Peyer's patch (tissue), 4 donors: Measurements from ENCODE around the gene HS6ST3. TPM values are rescaled to one million over a fixed set of nuclear protein-coding genes. Genes with fewer than 3 reads are reported as not detected.

Experiments used
- DNase-seq, 3 donors: peaks; one replicate each; pipeline ENCODE4 v3.0.0-alpha.2; 2017 to 2019
- H3K27ac ChIP-seq, 4 donors: fragments of 200-600 bp; sonication (generic); one replicate each; pipeline ENCODE4 v1.5.1; 2016 to 2019
- H3K27me3 ChIP-seq, 2 donors: fragments of 200-600 bp; sonication (generic); one replicate each; pipeline ENCODE4 v1.5.1; 2019
- H3K36me3 ChIP-seq, 3 donors: fragments of 200-600 bp; sonication (generic); one replicate each; pipeline ENCODE4 v1.5.1; 2016 to 2019
- H3K4me1 ChIP-seq, 4 donors: fragments of 200-600 bp; sonication (generic); one replicate each; pipeline ENCODE4 v1.5.1; 2016 to 2019
- H3K4me3 ChIP-seq, 4 donors: fragments of 200-600 bp; sonication (generic); 1 replicate in 3 of 4; 2 replicates in 1 of 4; pipeline ENCODE4 v1.5.1; 2016 to 2019; ENCODE audit warnings: mild to moderate bottlenecking in 1 of 4
- H3K9me3 ChIP-seq, 4 donors: fragments of 200-600 bp; sonication (generic); one replicate each; pipeline ENCODE4 v1.5.1; 2016 to 2019; ENCODE audit warnings: mild to moderate bottlenecking in 1 of 4
- POLR2A ChIP-seq, 2 donors: fragments of 450-650 bp; IDR thresholded peaks; one replicate each; pipeline ENCODE4 v1.5.1; 2017; ENCODE audit warnings: antibody characterized with exemption in 2 of 2, mild to moderate bottlenecking in 2 of 2, moderate library complexity in 2 of 2
- total RNA-seq, 4 donors: library from RNA; depleted of rRNA; stranded (reverse); fragments of >200 nt; gene quantifications; one replicate each; pipeline ENCODE4 v1.1.0, GENCODE V29; 2016
- TF ChIP-seq, protein P1 (sequence below), 6 experiments: fragments of 450-650 bp in 4 of 6; fragments of 200-600 bp in 2 of 6; sonication (generic) in 1 of 6; IDR thresholded peaks; one replicate each; pipeline ENCODE4 v1.5.1; 2017 to 2019; ENCODE audit warnings: antibody characterized with exemption in 6 of 6, mild to moderate bottlenecking in 3 of 6, moderate library complexity in 1 of 6

Gene HS6ST3
- total RNA-seq, 4 donors from 2014 or later, result 0.09 TPM; not detected in 3

DNA sequence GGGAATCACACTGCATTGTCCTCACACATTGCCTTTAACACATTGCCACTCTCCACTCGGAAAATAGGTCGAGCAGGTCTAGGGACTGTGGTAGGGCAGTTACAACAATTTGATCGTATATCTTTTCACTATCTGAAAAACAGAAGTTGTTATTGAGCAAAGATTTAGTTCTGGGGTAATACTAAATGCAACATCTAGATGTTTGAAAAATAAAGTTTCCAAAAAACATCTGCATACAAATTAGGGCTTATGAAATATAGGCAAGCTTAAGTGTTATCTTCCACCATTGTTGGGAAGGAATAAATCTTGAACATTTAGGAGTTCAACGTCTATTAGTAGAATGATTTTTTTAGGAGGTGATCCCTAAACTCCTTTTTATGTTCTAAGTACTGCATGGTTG lies 768 bp upstream of the HS6ST3 start:
- H3K36me3 ChIP-seq, result no peaks in the 10 kb centered on the region
- no peaks in the 10 kb centered on the region for H3K9me3 ChIP-seq
- no peak for DNase-seq
- peaks cover 0 to 9% of the 10 kb centered on the region in 2 donors for H3K27me3 ChIP-seq
- TF ChIP-seq, protein P1, sequence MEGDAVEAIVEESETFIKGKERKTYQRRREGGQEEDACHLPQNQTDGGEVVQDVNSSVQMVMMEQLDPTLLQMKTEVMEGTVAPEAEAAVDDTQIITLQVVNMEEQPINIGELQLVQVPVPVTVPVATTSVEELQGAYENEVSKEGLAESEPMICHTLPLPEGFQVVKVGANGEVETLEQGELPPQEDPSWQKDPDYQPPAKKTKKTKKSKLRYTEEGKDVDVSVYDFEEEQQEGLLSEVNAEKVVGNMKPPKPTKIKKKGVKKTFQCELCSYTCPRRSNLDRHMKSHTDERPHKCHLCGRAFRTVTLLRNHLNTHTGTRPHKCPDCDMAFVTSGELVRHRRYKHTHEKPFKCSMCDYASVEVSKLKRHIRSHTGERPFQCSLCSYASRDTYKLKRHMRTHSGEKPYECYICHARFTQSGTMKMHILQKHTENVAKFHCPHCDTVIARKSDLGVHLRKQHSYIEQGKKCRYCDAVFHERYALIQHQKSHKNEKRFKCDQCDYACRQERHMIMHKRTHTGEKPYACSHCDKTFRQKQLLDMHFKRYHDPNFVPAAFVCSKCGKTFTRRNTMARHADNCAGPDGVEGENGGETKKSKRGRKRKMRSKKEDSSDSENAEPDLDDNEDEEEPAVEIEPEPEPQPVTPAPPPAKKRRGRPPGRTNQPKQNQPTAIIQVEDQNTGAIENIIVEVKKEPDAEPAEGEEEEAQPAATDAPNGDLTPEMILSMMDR (IDR thresholded peaks at IDR 0.05), result no peak
- TF ChIP-seq POLR2A (IDR thresholded peaks at IDR 0.05), result no peak
- H3K4me1 ChIP-seq, result peaks cover 0 to 13% (median 0%) of the 10 kb centered on the region in 4 donors
- H3K4me3 ChIP-seq, result no peak overlapping the region
- H3K27ac ChIP-seq, result no peak overlapping the region

DNA sequence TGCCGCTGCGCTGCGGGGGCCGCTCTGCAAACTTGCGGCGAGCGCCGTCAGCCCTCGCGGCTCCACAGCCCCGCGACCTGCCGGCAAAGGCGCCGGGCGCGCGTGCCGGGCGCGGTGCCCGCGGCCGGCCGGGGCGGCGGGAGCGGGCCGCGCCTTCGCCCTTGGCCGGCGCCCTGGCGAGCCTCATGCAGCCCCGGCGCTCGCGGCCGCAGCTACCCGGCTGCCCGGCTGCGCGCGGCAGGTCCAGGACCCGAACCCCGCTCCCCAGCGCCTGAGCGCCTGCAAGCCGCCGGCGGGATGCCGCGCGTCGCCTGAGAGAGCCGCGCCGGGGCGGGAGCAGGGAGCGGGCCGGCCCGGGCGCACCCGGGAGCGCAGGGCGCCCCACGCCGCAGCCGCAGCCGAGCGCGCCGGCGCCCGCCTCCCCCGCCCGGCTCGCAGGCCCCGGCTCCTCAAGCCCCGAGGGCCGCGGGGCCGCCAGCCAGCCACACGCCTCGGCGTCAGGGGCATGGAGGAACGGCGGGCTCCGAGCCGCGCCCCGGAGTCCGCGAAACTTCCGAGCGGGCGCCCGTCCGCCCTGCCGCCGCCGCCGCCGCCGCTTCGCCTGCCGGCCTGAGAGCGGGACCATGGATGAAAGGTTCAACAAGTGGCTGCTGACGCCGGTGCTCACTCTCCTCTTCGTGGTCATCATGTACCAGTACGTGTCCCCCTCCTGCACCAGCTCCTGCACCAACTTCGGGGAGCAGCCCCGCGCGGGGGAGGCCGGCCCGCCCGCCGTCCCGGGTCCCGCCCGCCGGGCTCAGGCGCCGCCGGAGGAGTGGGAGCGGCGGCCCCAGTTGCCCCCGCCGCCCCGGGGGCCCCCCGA lies 564 bp downstream of the HS6ST3 start:
- no peaks in the 10 kb centered on the region for H3K36me3 ChIP-seq
- no peaks in the 10 kb centered on the region for H3K9me3 ChIP-seq
- H3K27me3 ChIP-seq, result peaks cover 0 to 9% of the 10 kb centered on the region in 2 donors
- DNase-seq, result no peak
- H3K4me1 ChIP-seq, result peaks cover 0 to 13% (median 0%) of the 10 kb centered on the region in 4 donors
- H3K27ac ChIP-seq, result no peak overlapping the region
- peak overlapping the region in 3 of 4 donors; percentile 24 to 49 (median 46) for H3K4me3 ChIP-seq
- TF ChIP-seq, protein P1 (IDR thresholded peaks at IDR 0.05), result no peak
- no peak for TF ChIP-seq POLR2A (IDR thresholded peaks at IDR 0.05)

DNA sequence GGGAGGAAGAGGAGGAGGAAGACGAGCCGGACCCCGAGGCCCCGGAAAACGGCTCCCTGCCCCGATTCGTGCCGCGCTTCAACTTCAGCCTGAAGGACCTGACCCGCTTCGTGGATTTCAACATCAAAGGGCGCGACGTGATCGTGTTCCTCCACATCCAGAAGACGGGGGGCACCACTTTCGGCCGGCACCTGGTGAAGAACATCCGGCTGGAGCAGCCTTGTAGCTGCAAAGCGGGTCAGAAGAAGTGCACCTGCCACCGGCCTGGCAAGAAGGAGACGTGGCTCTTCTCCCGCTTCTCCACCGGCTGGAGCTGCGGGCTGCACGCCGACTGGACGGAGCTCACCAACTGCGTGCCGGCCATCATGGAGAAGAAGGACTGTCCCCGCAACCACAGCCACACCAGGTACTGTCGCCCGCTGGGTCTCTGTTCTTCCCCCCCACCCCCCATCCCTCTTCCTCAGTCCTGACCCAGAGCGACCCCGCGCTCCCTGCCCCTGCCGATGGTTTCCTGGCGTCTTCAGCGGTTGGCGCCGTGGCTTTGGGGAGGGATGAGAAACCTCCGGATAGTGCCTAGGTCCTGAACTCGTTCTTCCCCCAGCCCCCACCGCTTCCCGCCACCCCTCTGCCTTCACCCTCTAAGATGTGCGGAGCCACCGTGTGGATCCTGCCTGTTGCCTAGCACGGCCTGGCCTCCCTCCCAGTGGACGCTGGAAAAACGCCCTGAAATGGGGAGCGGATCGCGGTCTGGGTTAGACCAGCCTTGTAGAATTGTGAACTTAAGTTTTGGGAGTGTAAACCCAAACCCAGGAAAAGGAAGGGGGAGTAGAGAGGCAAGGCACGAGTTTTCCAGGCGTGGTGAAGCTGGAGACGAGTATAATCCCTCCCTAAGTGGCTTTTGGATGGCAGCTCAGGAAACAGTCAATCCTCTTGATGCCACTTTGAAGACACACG lies 1.5 kb downstream of the HS6ST3 start:
- Histone ChIP-seq H3K4me3 (peak overlapping the region in 3 of 4 donors; percentile 24 to 49 (median 46)), H3K9me3 (no peaks in the 10 kb centered on the region), H3K27me3 (peaks cover 0 to 9% of the 10 kb centered on the region in 2 donors), H3K36me3 (no peaks in the 10 kb centered on the region), H3K4me1 (peaks cover 0 to 13% (median 0%) of the 10 kb centered on the region in 4 donors), H3K27ac (no peak overlapping the region)
- peak in 1 of 3 donors; percentile 49 for DNase-seq
- no peak for TF ChIP-seq POLR2A (IDR thresholded peaks at IDR 0.05)
- TF ChIP-seq, protein P1 (IDR thresholded peaks at IDR 0.05), result no peak

DNA sequence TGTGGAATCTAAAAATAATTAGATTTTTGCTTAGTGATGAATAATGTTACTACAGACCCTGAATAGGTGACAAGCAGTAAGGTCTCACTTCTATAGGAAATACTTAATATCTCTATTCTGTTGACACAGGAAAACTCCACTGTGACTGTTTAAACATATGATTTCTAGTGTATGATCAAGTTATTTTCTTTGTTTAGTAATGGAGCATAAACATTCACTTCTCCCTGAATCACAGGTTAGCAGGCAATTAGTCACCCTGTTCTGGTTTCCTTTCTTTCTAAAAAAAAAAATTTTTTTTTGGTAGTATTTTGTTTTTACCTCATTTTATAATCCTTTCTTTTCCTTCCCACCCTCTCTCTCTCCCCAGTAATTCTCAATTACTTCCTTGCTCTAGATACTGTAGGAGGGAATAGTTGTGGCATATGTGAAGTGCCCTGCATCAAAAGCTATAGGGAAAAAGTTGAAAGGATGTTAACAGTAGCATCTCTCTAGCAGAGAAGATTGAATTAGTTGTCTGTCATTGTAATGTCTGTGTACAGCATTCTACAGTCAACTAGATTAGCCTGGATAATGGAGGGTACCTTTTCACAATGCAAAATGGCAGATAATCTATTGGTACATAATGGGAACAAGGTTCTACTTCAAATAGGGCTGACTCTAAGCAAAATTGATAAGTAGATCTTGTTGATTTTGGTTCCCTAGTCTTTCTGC lies 3.5 kb downstream of the HS6ST3 start:
- Histone ChIP-seq H3K27me3 (peaks cover 0 to 9% of the 10 kb centered on the region in 2 donors), H3K9me3 (no peaks in the 10 kb centered on the region), H3K4me3 (no peak overlapping the region), H3K4me1 (peaks cover 0 to 13% (median 0%) of the 10 kb centered on the region in 4 donors), H3K27ac (no peak overlapping the region), H3K36me3 (no peaks in the 10 kb centered on the region)
- no peak for TF ChIP-seq POLR2A (IDR thresholded peaks at IDR 0.05)
- TF ChIP-seq, protein P1 (IDR thresholded peaks at IDR 0.05), result no peak
- DNase-seq, result no peak
